Motor neuron (in vitro differentiated cells): Measurements from ENCODE around the gene ASRGL1. TPM values are rescaled to one million over a fixed set of nuclear protein-coding genes. Genes with fewer than 3 reads are reported as not detected.

Source experiments
- ATAC-seq, 8 experiments: fragments of 200-7000 bp; cut with Tn5 transposase; replicated peaks in 6 of 8; 2 replicates each; pipeline ENCODE4 v1.8.0; 2021; ENCODE audit warnings: mild to moderate bottlenecking in 8 of 8, moderate library complexity in 8 of 8
- H3K27ac ChIP-seq, 2 donors: fragments of 250-450 bp; sonication (Bioruptor Pico); 2 replicates each; pipeline ENCODE4 v1.9.0; 2021; ENCODE audit warnings: antibody characterized with exemption in 2 of 2, mild to moderate bottlenecking in 2 of 2, moderate library complexity in 1 of 2
- H3K4me1 ChIP-seq, 2 donors: fragments of 250-450 bp; sonication (Bioruptor Pico); replicated peaks in 1 of 2; 2 replicates each; pipeline ENCODE4 v1.6.1; 2021; ENCODE audit warnings: antibody characterized with exemption in 2 of 2, mild to moderate bottlenecking in 2 of 2, moderate library complexity in 1 of 2
- H3K4me3 ChIP-seq, 5 donors: fragments of 250-450 bp; sonication (Bioruptor Pico); 2 replicates each; pipeline ENCODE4 v1.9.0; 2021; ENCODE audit warnings: antibody characterized with exemption in 5 of 5, mild to moderate bottlenecking in 5 of 5, moderate library complexity in 4 of 5
- WGBS, 10 experiments: fragments of 450-650 bp; shearing (Covaris generic); methylation state at CpG; one replicate each; pipeline ENCODE4 v1.0.0; 2022; 5-methylcytosine and 5-hydroxymethylcytosine counted together
- in situ Hi-C, 9 experiments: fragments of 400-800 bp; cut with MboI; loops; one replicate each; pipeline ENCODE4 v1.15.0; 2021; ENCODE audit warnings: low sequenced_read_pairs in 9 of 9, low pct_unique_long_range_greater_than_20kb in 2 of 9; ENCODE audit not compliant: unreplicated experiment in 9 of 9
- total RNA-seq, 8 experiments: library from RNA; unstranded; fragments of 300-600 nt; gene quantifications; 2 replicates each; pipeline versions ENCODE4 v1.2.3 to v1.2.4, GENCODE V29; 2022

ASRGL1 gene
- total RNA-seq, 8 experiments from 2014 or later, result 2.8 to 48.2 (median 24.8) TPM

- no peak for ATAC-seq
- Histone ChIP-seq H3K27ac (no peak overlapping the region), H3K4me3 (no peak overlapping the region), H3K4me1 (peaks cover 6% of the 10 kb centered on the region in 2 donors)
- 15 to 96% (median 79%) methylated on average over 1 to 18 of the region's 23 CpGs for WGBS, 10 experiments
- in situ Hi-C loops, result loop anchor here in 1 of 9 experiments (25.0 kb wide), 1 partner anchor 97 kb away; the partner anchor contains the start of gene AHNAK
Measured at GRCh38 chr11:62439785-62440602, 102.7 kb downstream of the ASRGL1 start.

Other genes starting within 250 kb of the ASRGL1 start
- 10 to 100 TPM in 3 of 8 experiments, 1 to 10 TPM in 5; 5.2 to 47.9 (median 7.3) TPM for gene INCENP, start 213.4 kb upstream of the ASRGL1 start, total RNA-seq
- not detected for gene SCGB1D1, start 147.2 kb upstream of the ASRGL1 start, total RNA-seq
- gene SCGB2A1, start 128.8 kb upstream of the ASRGL1 start, total RNA-seq, result not detected
- under 1 TPM in 1 of 8 experiments, not detected in 7; 0.76 TPM for gene SCGB1D2, start 95.2 kb upstream of the ASRGL1 start, total RNA-seq
- under 1 TPM in 1 of 8 experiments, not detected in 7; 0.14 TPM for gene SCGB2A2, start 67.3 kb upstream of the ASRGL1 start, total RNA-seq
- gene SCGB1D4, start 38.4 kb upstream of the ASRGL1 start, total RNA-seq, result not detected
- gene SCGB1A1, start 81.6 kb downstream of the ASRGL1 start, total RNA-seq, result not detected
- gene AHNAK, start 209.4 kb downstream of the ASRGL1 start, total RNA-seq, result 10 to 100 TPM in 4 of 8 experiments, 1 to 10 TPM in 4; 1.2 to 93.7 (median 13.5) TPM
- gene EEF1G, start 236.4 kb downstream of the ASRGL1 start, total RNA-seq, result 1,000 to 10,000 TPM; 1,525 to 3,247 (median 2,152) TPM